Measurements from ENCODE around the gene MORC1. TPM values are rescaled to one million over a fixed set of nuclear protein-coding genes. Genes with fewer than 3 reads are reported as not detected.

MORC1 gene, protein sequence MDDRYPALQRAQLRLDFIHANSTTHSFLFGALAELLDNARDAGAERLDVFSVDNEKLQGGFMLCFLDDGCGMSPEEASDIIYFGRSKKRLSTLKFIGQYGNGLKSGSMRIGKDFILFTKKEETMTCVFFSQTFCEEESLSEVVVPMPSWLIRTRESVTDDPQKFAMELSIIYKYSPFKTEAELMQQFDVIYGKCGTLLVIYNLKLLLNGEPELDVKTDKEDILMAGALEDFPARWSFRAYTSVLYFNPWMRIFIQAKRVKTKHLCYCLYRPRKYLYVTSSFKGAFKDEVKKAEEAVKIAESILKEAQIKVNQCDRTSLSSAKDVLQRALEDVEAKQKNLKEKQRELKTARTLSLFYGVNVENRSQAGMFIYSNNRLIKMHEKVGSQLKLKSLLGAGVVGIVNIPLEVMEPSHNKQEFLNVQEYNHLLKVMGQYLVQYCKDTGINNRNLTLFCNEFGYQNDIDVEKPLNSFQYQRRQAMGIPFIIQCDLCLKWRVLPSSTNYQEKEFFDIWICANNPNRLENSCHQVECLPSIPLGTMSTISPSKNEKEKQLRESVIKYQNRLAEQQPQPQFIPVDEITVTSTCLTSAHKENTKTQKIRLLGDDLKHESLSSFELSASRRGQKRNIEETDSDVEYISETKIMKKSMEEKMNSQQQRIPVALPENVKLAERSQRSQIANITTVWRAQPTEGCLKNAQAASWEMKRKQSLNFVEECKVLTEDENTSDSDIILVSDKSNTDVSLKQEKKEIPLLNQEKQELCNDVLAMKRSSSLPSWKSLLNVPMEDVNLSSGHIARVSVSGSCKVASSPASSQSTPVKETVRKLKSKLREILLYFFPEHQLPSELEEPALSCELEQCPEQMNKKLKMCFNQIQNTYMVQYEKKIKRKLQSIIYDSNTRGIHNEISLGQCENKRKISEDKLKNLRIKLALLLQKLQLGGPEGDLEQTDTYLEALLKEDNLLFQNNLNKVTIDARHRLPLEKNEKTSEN
- total RNA-seq: not detected in 2 replicates

DNA sequence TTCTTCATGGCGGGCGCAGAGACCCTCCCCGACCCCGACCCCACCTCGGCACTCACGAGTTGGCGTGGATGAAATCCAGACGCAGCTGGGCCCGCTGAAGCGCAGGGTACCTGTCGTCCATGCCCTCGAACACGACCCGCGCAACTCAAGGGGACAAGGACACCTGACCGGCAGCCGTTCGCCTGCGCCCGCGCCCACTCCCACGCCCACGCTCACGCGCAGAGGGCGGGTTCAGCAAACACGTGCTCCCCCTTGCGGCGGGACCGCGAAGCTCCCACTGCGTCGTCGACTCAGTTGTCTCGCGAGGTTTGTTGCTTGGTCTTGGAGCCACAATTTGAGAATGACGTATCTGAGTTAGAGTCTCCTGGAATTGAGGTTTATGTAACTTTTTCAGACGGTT lies at the start of gene MORC1:
Gene MORC1, minus strand, starts transcription at position 196 of the 400 bp plus-strand sequence. Its CDS starts 75 bp downstream, at position 121.

DNA sequence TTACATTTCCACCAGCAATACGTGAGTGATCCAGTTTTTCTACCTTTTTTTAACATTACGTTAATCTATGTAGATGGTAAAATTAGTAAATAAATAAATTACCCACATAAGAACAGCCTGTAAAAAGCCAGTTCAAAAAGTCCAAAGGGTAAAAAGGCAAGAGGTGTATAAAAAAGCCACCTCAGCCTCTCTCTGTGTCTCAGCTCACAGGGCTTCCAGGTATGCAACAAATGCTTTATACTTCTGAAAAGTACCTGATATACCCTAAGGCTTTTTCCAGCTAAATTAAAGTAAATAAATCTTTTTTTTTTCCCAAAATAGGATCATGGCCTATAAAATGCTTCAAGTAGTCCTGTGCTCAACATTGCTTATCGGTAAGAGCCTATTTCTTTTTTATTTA lies 18.6 kb upstream of the MORC1 start, which contains the start of gene C3orf85:
Gene C3orf85, plus strand, starts transcription at position 197 of the 400 bp plus-strand sequence. Its CDS starts 129 bp downstream, at position 326.

DNA sequence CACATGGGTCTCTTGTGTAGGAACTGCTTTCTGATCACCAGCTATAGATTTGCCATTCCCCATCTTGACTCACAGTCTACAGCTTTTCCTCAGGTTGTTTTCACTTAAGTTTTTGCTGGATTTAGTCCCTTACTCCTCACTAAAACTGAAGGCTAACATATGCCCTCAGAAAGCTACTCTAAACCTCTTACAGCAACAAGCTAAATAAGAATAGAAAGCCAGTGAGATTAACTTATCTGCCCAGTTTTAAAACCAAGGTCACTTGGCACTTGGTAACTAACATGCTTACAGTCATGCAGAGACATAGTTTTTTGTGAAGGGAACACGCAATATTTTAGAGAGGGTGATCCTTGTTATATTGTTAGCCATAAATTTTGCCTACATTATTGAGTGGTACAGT lies 164.2 kb downstream of the MORC1 start, which contains the start of gene GUCA1C:
Gene GUCA1C, minus strand, starts transcription at position 180 of the 400 bp plus-strand sequence. Its CDS starts 117 bp downstream, at position 63.

Other genes starting within 250 kb of the MORC1 start
- gene GUCA1C, start 164.3 kb downstream of the MORC1 start, total RNA-seq: not detected in 2 replicates
- gene C3orf85, start 18.6 kb upstream of the MORC1 start, total RNA-seq: not detected in 2 replicates
- not detected in 2 replicates for gene DPPA2, start 198.4 kb upstream of the MORC1 start, total RNA-seq
- gene DPPA4, start 219.4 kb upstream of the MORC1 start, total RNA-seq: not detected in 2 replicates